ENCODE results near the gene CDK14. TPM values are rescaled to one million over a fixed set of nuclear protein-coding genes. Genes with fewer than 3 reads are reported as not detected.

The CDK14 gene
- total RNA-seq, 1 donor from 2014 or later, result 52.3 TPM

DNA sequence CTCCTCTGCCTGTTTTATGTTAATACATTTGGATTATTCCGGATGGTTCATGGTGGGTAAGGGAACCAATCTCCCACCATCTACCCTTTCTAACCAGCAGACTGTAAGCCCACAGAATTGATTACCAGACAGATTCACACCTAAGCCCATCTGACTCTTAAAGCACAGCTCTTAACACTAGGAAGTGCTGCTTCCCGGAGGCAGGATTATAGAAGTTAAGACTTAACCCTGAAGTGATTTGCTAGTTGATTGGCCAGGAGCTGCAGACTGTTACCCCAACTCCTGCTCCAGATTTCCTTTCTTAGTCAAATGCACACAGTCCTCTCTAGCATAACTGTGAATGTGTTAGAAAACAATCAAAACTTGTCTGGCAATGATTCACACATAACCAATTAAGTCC is 221.7 kb downstream of the CDK14 start:
- no peak overlapping the region for H3K9ac ChIP-seq
- no peak overlapping the region for H3K4me3 ChIP-seq
- peak; percentile 51 for DNase-seq (ENCODE audit: low spot score)
- Mint-ChIP-seq H3K27me3 (ENCODE audit: insufficient read depth, low read depth) (no peaks in the 10 kb centered on the region), H3K36me3 (peaks cover 25% of the 10 kb centered on the region), H3K4me3 (no peak overlapping the region), H3K27ac (no peak overlapping the region), H3K4me1 (peaks cover 3% of the 10 kb centered on the region), H3K9me3 (peaks cover 2% of the 10 kb centered on the region)
- H3K27me3 ChIP-seq, result no peaks in the 10 kb centered on the region
- TF ChIP-seq EZH2phosphoT487 (IDR thresholded peaks at IDR 0.05), result no peak
- no peak for TF ChIP-seq EZH2 (IDR thresholded peaks at IDR 0.05)
- no peak for TF ChIP-seq CTCF (IDR thresholded peaks at IDR 0.05)
- no peaks in the 10 kb centered on the region for H3K9me3 ChIP-seq (ENCODE audit: low read depth)
- no peaks in the 10 kb centered on the region for H3F3A ChIP-seq (ENCODE audit: low read depth)
- no peaks in the 10 kb centered on the region for H3K36me3 ChIP-seq
- H3K4me2 ChIP-seq, result peak overlapping the region; percentile 8
- peak overlapping the region; percentile 3 for H3K27ac ChIP-seq
- H2AFZ ChIP-seq (replicated peaks), result no peak overlapping the region
- H4K20me1 ChIP-seq (ENCODE audit: low read depth), result peaks cover 4% of the 10 kb centered on the region
- H3K4me1 ChIP-seq, result peaks cover 9% of the 10 kb centered on the region
- H3K79me2 ChIP-seq (ENCODE audit: low read depth), result no peaks in the 10 kb centered on the region

- Histone ChIP-seq H3K4me3 (no peak overlapping the region), H3K79me2 (ENCODE audit: low read depth) (no peaks in the 10 kb centered on the region), H3F3A (ENCODE audit: low read depth) (no peaks in the 10 kb centered on the region), H3K4me2 (no peak overlapping the region), H3K27me3 (no peaks in the 10 kb centered on the region), H2AFZ (replicated peaks) (no peak overlapping the region), H4K20me1 (ENCODE audit: low read depth) (peaks cover 4% of the 10 kb centered on the region), H3K4me1 (peaks cover 9% of the 10 kb centered on the region), H3K36me3 (no peaks in the 10 kb centered on the region), H3K27ac (no peak overlapping the region), H3K9me3 (ENCODE audit: low read depth) (no peaks in the 10 kb centered on the region), H3K9ac (no peak overlapping the region)
- Mint-ChIP-seq H3K4me3 (no peak overlapping the region), H3K27ac (no peak overlapping the region), H3K27me3 (ENCODE audit: insufficient read depth, low read depth) (no peaks in the 10 kb centered on the region), H3K9me3 (peaks cover 2% of the 10 kb centered on the region), H3K36me3 (peaks cover 25% of the 10 kb centered on the region), H3K4me1 (peaks cover 3% of the 10 kb centered on the region)
- DNase-seq (ENCODE audit: low spot score), result no peak
- no peak for TF ChIP-seq EZH2 (IDR thresholded peaks at IDR 0.05)
- no peak for TF ChIP-seq EZH2phosphoT487 (IDR thresholded peaks at IDR 0.05)
- no peak for TF ChIP-seq CTCF (IDR thresholded peaks at IDR 0.05)
These were observed 222.2 kb downstream of the CDK14 start for GRCh38 chr7:90818341-90818740.

- Mint-ChIP-seq H3K27ac (no peak overlapping the region), H3K4me3 (no peak overlapping the region), H3K36me3 (peaks cover 12% of the 10 kb centered on the region), H3K4me1 (peaks cover 3% of the 10 kb centered on the region), H3K27me3 (ENCODE audit: insufficient read depth, low read depth) (no peaks in the 10 kb centered on the region), H3K9me3 (peaks cover 2% of the 10 kb centered on the region)
- no peak overlapping the region for H3K27ac ChIP-seq
- peaks cover 9% of the 10 kb centered on the region for H3K4me1 ChIP-seq
- no peak overlapping the region for H3K4me2 ChIP-seq
- H3K4me3 ChIP-seq, result no peak overlapping the region
- no peaks in the 10 kb centered on the region for H3K9me3 ChIP-seq (ENCODE audit: low read depth)
- no peak overlapping the region for H2AFZ ChIP-seq (replicated peaks)
- H3F3A ChIP-seq (ENCODE audit: low read depth), result no peaks in the 10 kb centered on the region
- no peaks in the 10 kb centered on the region for H3K36me3 ChIP-seq
- no peaks in the 10 kb centered on the region for H3K79me2 ChIP-seq (ENCODE audit: low read depth)
- H3K9ac ChIP-seq, result no peak overlapping the region
- TF ChIP-seq EZH2 (IDR thresholded peaks at IDR 0.05) (no peak), CTCF (IDR thresholded peaks at IDR 0.05) (no peak), EZH2phosphoT487 (IDR thresholded peaks at IDR 0.05) (no peak)
- no peaks in the 10 kb centered on the region for H3K27me3 ChIP-seq
- peaks cover 4% of the 10 kb centered on the region for H4K20me1 ChIP-seq (ENCODE audit: low read depth)
- DNase-seq (ENCODE audit: low spot score), result no peak
These were observed 226.0 kb downstream of the CDK14 start for GRCh38 chr7:90821961-90822620.
